ENCODE data around the gene LETM1.

The LETM1 gene

GRCh38 chr4:1856071-1856942, at the start of gene LETM1:
LETM1 (minus strand) TSS chr4:1856156; CDS start chr4:1855950, 206 bp downstream.
- peak; percentile 94 for DNase-seq

- no peak for DNase-seq
Observed at GRCh38 chr4:1904042-1904441, 48.1 kb upstream of the LETM1 start.

- DNase-seq, result no peak
Observed at GRCh38 chr4:1903035-1903434, 47.1 kb upstream of the LETM1 start.

- DNase-seq, result no peak
Observed at GRCh38 chr4:1902243-1902642, 46.3 kb upstream of the LETM1 start.

GRCh38 chr4:1901127-1901526, 45.2 kb upstream of the LETM1 start:
- no peak for DNase-seq

GRCh38 chr4:1900624-1901023, 44.7 kb upstream of the LETM1 start:
- DNase-seq, result no peak

GRCh38 chr4:1900087-1900433, 44.1 kb upstream of the LETM1 start:
- no peak for DNase-seq

GRCh38 chr4:1899149-1900086, 43.5 kb upstream of the LETM1 start:
- peak; percentile 84 for DNase-seq

GRCh38 chr4:1898681-1899080, 42.7 kb upstream of the LETM1 start:
- DNase-seq, result no peak

- no peak for DNase-seq
Observed at GRCh38 chr4:1898007-1898406, 42.1 kb upstream of the LETM1 start.

GRCh38 chr4:1896658-1896991, 40.7 kb upstream of the LETM1 start:
- no peak for DNase-seq

- no peak for DNase-seq
Observed at GRCh38 chr4:1895971-1896657, 40.2 kb upstream of the LETM1 start.

- DNase-seq, result no peak
Observed at GRCh38 chr4:1890979-1891570, 35.1 kb upstream of the LETM1 start.

GRCh38 chr4:1887052-1887451, 31.1 kb upstream of the LETM1 start:
- DNase-seq, result no peak

GRCh38 chr4:1885414-1885813, 29.5 kb upstream of the LETM1 start:
- DNase-seq, result no peak

- no peak for DNase-seq
Observed at GRCh38 chr4:1883583-1883982, 27.6 kb upstream of the LETM1 start.

GRCh38 chr4:1882850-1883271, 26.9 kb upstream of the LETM1 start:
- DNase-seq, result no peak

- DNase-seq, result no peak
Observed at GRCh38 chr4:1880332-1880731, 24.4 kb upstream of the LETM1 start.

GRCh38 chr4:1879485-1879884, 23.5 kb upstream of the LETM1 start:
- DNase-seq, result no peak

- DNase-seq, result no peak
Observed at GRCh38 chr4:1874201-1874600, 18.2 kb upstream of the LETM1 start.

GRCh38 chr4:1873776-1874175, 17.8 kb upstream of the LETM1 start:
- no peak for DNase-seq

- no peak for DNase-seq
Observed at GRCh38 chr4:1873291-1873690, 17.3 kb upstream of the LETM1 start.

- DNase-seq, result peak; percentile 40
Observed at GRCh38 chr4:1872870-1873269, 16.9 kb upstream of the LETM1 start.

All from CD4-positive, alpha-beta T cell treated with Interleukin-17A for 1 hour (primary cell).